SKM-1 treated with dmso at 0.1 percent for 144 hours (cell line): ENCODE results near the gene TNNC1.
A peak's percentile ranks its signal among the peaks of the same experiment; 100 is the strongest.

Experiments used
- DNase-seq: peaks from one replicate; lab custom pipeline; 2025; ENCODE audit not compliant: unreplicated experiment; lab: John Stamatoyannopoulos, UW

The TNNC1 gene

DNA sequence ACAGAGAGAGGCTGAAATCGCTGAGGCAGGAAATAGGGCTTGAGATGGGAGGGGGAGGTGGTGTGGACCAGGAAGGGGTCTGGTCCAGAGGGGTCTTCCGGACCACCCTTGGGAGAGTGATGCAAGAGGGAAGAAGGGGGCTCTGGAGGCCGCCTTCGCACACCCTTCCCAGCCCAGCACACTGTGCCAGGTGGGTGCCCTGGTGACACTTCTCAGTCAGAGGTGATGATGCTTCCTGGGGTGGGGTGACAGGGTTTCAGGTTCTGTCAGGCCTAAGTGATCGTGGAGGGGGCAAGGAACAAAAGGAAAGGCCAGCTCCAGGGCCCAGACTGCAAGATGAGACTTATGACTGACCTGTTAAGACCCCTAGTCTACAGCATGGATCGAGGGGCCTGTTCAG lies 21.6 kb downstream of the TNNC1 start:
- DNase-seq = no peak

DNA sequence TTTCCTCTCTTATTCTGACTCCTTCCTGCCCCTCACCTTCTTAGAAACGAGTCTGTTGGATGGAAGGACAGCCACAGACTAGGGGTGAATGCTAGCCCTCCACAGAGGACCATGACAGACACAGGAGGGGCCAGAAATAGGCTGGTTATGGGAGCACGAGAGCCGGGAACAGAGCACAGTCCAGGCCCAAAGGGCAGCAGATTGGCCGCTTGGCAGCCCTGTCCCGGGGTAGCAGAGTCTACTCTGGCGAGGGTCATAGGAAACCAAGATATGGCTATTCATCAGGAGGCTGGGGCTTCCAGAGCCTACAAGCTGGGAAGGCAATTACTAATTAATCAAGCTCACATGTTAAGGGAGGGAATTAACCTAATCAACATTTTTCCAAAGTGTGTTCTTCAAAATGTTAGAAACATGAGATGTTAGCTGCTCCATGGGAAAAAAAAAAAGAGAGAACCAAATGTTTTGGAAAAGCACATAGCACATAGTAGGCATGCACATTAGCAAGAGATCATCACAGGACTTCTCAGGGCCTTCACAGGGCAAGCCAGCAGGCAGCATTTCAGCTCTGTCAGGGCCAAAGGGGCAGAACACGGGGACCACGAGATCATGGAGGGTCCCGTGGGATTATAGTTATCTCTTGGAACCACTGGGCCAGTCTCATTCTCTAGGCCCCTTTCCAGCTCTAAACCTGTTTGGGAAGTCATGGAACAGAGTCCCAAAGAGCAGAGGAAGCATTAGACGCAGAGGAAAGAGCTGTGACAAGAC lies 22.2 kb downstream of the TNNC1 start:
- DNase-seq = no peak

DNA sequence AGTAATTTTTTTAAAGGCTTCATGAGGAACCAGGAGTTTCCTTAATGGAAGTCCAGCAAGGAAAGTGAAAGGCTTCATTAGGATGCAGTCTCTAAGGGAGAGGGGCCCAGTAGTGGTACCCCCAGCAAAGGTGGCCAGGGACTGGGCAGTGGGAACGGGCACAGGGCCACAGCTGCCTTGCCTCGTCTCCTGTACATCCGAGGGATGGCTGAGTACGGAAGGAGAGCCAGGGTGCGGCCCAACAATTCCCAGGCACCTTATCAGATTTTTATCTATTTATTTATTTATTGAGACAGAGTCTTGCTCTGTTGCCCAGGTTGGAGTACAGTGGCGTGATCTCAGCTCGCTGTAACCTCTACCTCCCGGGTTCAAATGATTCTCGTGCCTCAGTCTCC lies 23.4 kb downstream of the TNNC1 start:
- no peak for DNase-seq

DNA sequence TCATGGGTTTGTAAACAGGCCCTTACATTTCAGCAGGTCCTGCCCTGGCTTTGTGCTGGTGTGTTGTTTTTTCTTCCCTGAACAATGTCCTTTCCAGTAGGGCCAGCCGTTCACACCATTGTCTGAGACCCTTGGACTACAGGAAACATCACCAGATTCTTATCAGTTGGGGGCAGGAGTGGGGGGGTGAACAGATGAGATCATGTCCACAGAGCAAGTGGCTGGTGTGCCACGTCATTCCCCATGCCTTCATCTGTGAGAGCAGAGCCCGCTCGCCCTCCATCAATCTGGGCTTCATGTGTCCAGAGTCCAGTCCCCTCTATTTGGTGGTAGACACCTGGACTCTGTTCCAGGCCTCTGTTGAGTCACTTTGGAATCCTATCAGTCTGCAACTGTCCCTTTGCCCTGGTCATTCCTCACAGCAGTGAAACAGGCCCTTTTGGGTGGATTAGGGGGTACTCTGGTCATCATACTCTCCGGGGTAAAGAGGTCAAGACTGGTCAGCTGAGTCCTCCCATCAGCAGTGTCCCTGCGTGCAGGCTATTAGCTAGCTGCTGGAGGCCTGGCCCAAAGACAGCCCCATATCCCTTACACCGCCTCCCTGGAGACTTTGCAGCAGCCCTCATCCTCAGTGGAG lies 23.9 kb downstream of the TNNC1 start:
- DNase-seq = no peak

DNA sequence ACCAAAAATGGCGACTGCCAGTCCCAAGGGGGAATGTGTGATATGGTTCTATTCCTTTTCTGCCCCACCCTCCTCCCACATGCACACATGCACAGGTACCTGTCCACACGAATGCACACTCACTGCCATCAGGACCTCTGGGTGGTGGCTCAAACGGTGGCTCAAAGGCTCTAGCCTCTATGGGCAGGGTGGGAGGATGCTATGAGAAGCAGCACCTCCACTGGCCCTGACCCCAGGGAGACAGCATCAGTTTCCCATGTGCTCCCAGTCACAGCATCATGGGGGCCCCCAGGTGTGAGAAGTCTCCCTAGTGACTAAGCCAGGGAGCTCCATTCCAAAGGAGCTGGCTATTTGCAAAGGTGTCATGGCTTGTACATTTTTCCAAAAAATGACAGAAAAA lies 24.8 kb downstream of the TNNC1 start:
- no peak for DNase-seq

DNA sequence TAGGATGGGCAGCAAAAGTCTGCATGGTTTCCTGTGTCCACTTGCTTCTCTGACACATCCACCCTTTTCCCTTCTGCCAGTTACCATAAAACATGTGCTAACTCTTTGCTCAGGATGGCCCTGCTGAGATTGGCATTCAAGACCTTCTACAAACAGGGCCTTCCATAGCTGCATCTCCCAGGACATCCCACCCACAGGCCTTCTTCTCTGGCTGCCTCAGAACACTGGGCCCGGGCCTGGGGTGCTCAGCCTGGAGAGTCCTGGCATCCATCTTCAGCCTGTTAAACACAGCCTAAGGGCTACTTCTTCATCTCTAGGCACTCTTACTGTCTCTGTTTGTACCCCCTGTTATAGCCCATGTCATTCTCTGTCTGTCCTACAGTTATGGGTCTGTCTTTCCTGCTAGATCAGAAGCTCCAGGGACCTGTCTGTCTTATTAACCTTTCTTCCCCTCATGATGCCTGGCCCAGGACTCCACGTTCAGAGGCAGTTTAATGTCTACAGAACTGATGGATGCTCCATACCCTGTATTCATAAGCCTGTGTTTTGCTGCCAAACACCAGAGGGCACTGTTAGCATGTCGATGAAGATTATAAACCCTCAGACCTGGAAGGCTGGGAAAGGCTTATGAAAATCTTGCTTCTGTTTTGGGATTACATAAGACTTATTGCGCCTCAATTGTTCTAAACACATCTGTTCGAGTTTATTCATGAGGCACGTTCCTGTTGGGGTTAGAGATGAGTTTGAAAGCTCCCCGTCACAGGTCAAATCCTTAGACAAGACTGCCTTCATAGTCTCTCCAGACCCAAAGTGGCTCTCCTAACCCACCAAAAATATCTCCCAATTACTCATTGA lies 25.5 kb downstream of the TNNC1 start:
- peak; percentile 60 for DNase-seq

DNA sequence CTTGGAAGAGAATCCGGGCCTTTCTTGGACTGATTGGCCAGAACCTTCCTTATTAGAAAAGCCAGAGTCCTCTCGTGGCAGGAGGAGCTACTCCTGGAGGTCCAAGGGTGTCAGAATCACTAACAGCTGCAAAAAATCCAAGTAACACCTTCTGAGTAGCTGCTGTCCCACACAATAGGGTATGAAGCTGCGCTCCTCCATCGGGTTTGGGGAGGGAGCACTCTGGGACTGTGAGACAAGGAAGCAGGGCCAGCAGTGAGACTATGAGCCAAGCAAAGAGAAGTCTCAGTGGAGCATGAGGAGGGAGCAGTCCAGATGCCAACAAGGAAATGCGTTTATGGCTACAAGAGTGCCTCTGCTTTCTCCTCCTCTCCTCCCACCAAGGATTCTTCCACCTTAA lies 30.7 kb downstream of the TNNC1 start:
- DNase-seq = no peak

DNA sequence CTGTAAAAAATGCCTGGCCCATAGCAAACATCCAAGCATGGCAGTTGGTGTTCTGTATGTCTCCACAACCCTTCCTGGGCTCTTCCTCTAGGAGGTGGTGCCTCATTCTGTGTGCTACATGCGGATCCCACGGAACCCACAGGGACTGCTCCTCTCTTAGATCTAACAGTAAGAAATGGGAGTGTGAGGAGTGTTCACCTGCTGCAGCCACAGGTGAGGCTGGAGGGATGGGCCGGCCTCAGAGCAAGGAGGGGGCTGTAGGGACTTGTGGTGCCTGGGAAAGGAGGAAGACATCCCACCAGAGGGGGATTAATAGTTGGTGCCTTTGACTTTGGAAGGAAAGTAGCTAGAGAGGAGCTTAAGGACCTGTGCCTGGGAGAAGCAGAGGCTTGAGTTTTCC lies 31.2 kb downstream of the TNNC1 start:
- no peak for DNase-seq

DNA sequence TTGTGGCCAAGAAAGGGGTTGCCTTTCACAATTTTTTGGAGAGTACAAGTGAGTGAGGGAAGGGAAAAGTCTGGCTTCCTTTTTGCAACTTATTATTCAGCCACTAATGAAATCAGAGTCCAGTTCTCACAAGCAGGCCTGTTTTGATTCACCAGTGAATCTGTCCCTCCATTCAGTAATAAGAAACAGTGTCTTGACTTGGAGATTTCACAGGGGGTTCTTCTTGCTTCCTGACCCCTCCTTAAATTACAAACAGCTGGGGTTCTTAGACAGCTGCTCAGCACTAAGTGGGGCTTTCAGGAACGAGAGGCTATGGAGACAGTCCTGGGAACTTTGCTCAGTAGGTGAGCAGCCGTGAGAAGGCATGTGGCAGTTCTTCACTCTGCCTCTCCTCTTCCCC lies 33.5 kb downstream of the TNNC1 start:
- DNase-seq = no peak

DNA sequence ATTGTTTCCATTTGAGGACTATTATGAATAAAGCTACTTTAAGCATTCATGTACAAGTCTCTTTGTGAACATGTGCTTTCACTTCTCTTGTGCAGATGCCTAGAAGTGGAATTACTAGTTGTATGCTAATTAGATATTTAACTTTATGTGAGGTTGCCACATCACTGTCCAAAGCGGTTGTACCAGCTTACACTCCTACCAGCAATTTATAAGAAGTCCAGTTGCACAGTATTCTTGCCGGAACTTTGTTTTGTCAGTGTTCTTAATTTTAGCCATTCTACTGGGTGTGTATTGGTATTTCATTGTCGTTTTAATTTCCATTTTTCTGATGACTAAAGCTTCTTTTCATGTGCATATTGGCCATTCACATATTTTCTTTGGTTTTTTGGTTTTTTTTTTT lies 38.0 kb downstream of the TNNC1 start:
- no peak for DNase-seq

DNA sequence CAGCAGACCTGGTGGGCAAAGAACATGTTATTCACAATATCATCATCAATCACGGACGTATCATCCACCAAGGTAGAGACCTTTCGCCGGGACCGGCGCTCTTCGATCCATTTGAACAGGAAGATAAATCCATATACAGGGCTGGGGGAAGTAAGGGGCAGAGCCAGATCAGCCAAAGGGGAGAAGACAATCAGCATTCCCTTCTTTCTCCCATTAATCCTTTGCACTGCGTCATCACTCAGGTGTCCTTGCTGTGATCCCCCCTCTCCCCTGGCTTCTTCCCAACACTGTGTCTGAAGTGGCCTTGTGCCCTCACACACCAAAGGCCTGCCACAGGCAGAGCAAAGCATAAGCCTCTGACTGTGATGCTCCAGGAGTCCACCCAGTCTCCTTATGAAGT lies 45.4 kb downstream of the TNNC1 start:
- DNase-seq = no peak

DNA sequence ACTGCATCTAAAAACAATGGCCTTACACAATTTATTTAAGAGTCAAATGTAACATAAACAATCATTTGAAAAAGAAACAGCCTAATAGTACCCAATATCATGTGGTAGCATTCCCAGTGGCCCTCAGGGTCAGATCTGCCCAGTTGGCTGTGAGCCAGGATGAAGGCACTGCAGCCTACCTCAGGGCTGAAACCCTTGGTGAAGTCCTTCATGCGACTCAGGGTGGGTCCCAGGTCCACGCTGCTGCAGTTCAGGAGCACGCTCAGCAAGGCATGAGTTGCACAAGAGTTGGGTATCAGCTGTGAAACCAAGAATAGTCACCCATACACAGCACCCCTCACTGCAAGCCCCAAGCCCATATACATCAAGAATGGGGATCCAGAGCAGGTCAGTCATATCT lies 46.1 kb downstream of the TNNC1 start:
- DNase-seq = no peak

DNA sequence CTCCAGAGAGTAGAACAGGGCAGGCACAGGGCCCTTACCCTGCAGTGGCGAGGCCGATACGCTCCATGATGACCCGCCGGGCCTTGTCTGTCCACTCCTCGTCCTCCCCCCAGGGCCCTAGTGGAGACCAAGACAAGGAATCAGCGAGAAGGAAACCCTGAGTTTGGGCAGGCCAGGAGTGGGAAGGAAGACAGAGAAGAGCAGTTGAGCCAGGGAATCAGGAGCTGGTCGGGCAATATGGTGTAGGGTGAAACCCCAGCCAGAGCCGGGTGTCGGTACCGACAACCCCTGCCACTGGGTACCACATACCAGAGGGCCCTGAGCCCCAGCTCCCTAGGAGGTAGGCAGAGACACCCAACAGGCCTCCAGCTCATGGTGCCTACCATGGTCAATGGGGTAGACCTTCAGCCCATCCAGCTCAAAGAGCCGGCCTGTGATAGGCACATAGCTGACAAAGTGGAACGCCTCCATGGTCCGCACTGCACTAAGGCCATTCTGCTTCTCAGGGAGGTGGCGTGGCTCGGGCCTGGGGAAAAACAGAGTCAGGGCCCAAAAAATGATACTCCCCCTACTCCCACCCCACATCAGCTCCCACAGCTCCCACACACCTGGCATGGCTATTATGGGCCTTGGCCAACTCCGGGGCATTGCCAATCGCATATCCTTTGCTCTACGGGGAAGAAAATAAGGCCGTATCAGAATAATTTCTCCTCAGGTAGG lies 46.9 kb downstream of the TNNC1 start:
- no peak for DNase-seq

DNA sequence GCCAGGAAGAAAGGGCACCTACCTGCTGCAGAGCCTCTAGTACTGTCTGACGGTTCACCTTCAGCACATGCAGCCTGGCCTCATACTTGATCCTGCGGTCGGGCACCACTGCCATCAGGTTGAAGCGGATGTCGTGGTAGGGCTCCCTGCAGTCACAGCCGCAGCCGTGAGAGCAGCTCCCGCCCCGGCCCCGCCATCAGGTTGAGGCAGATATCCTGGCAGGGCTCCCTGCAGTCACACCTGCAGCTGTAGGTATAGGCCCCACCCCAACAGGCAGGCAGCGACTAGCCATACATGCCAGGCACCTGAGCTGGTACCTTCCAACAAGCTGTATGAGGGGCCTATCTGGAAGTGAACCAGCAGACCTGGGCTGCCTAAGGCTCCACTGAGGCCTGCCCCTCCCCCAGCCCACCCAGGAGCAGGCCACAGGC lies 47.6 kb downstream of the TNNC1 start:
- DNase-seq = no peak

DNA sequence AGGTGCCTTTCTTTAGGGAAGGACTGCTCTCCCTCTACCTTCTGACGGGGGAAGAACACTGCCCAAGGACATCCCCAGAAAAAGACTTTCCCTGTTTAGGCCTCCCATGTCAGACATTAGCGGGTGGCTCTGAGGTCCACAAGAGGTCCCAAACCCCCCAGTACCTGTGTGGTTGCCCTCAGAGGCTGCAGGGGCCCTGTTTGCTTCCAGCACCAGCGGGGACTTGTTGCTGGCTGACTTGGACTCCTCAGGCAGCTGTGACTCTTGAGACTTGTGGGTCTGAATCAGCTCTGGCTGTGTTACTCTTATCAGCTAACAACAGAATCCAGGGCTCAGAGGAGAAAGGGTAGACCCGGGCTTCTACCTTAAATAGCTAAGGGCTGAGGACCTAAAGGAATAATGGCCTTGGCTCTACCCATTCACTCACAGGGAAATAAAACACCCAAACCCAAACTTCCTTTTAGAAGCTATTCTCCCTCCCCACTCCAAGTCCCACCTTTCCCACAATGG lies 48.2 kb downstream of the TNNC1 start:
- no peak for DNase-seq

DNA sequence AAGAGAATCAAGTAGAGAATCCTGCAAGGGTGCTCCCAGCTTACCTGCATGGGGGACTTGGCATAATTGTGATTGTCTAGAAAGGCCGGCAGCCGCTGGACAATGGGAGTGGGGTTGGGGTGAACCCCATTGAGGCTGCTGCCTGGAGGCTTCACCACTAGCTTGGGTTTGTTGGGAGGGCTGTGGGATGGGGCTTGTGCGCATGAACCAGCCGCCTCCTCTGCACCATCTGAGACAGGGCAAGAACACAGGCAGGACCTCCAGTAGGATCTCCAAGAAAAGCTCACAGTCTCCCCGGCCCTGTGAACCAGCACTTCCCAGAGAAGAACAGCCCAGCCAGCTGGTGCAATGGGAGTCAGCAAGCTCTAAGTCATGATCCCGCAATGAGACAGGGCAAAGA lies 48.8 kb downstream of the TNNC1 start:
- DNase-seq = no peak

DNA sequence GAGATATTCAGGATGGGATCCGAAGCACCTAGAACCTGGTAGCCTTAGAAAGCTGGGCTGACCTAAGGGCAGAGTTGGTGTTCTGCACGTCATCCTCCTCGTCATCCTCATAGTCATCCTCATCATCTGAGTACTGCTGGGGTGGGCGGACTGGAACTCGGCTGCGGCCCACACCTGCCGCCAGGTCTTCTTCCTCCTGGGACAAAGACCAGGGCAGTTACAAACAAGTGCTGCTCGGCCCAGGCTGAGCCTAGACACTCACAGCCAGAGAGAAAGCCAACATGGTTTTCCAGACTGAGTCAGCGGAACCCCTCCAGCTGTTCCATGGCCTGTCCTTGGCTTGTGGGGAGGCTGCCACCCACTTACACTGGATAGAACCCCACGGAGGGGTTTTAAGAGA lies 49.5 kb downstream of the TNNC1 start:
- no peak for DNase-seq

DNA sequence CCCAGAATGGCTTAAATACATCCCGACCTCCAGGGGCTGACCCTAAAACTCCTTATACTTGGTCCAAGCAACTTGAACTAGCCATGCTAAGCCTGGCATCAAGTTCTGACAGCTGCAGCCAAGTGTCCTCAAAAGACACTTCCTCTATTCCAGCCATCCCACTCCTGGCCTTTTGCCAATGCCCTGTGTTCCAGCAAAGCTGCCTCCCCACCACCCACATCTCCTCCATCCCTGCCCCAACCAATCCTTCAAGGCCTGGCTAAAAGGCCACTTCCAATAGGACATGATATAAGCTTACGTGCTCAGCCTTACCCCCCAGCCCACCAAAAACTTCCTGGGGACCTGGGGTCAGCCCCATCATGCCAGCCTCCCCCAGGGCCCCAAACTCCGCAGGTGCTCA lies 49.9 kb downstream of the TNNC1 start:
- no peak for DNase-seq

DNA sequence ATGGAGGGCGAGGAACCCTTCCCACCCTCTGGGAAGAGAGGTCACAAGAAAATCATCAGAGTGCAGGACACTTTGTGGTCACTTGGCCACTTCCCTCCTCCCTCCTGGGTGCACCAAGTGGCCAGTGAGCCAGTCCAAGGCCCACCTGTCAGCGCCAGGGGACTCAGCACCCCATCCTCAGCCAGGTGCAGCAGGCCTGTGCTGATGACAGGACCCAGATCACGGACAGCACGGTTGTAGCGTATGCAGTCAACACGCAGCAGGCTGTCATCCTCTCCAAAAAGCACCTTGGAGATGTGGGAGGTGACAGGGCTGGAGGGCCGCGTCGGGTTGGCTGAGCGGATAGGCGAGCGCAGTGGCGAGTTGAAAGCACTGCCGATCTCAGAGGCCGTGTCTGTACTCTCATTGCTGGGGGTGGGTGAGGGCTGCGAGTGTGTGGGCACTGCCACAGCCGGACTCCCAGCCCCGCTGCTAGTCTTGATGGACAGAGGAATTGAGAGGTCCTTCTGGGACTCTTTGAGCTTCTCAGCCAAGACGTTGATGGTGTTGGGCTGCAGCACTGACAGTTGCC lies 50.5 kb downstream of the TNNC1 start:
- no peak for DNase-seq

DNA sequence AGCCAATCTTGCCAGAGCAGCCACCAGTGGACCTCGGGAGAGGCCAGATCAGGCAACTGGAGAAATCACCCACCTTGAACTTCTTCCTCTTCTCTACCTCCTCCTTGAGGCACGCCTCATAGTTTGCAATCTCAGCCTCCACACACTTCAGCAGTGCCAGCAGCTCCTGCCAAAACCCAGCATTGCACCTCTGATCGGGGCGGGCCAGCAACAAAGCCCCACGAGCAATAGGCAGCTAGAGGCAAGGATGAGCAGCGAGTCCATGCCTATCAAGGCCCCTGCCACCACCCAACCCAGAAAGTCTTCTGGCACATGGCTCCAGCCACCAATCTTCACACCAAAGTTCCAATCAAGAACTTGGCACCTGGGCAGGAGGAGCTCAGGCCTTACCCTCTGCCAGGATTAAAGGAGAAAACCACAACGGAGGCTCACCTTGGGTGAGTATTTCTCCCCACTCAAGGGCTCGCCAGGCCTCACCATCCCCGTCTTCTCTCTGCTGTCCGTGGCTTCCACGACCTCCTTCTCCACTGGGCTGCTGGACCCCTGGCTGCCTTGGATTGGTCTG lies 51.1 kb downstream of the TNNC1 start:
- DNase-seq = no peak
